Ramos (cell line): Measurements from ENCODE around the gene PLA1A.
"Not testable (repeated sequence)": the region's sequence is repeated elsewhere in the genome, so short reads cannot be mapped to it uniquely, and the experiment has no call there.

Experiments used
- in situ Hi-C: fragments of 300-500 bp; cut with MboI; formaldehyde crosslinking; loops from one replicate; pipeline ENCODE4 v1.14.3; 2022; ENCODE audit warnings: low sequenced_read_pairs; ENCODE audit not compliant: unreplicated experiment

The PLA1A gene, protein sequence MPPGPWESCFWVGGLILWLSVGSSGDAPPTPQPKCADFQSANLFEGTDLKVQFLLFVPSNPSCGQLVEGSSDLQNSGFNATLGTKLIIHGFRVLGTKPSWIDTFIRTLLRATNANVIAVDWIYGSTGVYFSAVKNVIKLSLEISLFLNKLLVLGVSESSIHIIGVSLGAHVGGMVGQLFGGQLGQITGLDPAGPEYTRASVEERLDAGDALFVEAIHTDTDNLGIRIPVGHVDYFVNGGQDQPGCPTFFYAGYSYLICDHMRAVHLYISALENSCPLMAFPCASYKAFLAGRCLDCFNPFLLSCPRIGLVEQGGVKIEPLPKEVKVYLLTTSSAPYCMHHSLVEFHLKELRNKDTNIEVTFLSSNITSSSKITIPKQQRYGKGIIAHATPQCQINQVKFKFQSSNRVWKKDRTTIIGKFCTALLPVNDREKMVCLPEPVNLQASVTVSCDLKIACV

GRCh38 chr3:119597548-119598288 lies at the start of gene PLA1A:
PLA1A (plus strand) TSS chr3:119597885; CDS start chr3:119597914, 29 bp downstream.
- in situ Hi-C loops = no loop called here

GRCh38 chr3:119548341-119548740 lies 49.3 kb upstream of the PLA1A start:
- in situ Hi-C loops = no loop called here

- in situ Hi-C loops = no loop called here
These were observed 47.3 kb upstream of the PLA1A start for GRCh38 chr3:119550192-119550910.

GRCh38 chr3:119551598-119551997 lies 46.1 kb upstream of the PLA1A start:
- in situ Hi-C loops = no loop called here

- in situ Hi-C loops = not testable (repeated sequence)
These were observed 44.8 kb upstream of the PLA1A start for GRCh38 chr3:119552928-119553327.

DNA sequence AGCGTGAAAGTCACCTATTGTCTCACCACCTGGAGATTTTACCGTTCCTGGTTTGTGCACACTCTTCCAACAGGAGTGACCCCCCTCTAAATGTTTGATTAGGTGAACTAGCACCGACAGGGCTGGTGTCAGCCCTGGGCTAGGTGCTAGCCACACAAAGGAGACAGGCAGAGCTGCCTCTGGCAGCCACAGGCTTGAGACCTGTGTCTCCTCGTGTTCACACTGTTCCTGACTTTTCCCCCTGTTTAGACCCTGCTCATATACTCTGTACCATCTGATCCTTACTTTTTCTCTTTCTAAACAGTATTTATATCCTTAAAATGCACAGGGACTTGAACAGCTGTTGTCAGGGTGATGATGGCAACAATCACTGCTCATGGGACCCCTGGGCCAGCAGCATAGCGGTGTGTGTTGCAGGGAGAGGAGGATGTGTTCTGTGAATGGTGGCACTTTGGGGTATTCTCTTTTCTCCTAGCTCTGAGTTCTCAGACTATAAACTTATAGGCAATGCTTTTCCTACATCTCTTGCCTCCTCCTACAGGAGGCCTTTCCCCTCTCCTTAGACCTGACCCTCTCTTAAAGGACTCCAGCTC lies 43.8 kb upstream of the PLA1A start:
- in situ Hi-C loops = no loop called here

DNA sequence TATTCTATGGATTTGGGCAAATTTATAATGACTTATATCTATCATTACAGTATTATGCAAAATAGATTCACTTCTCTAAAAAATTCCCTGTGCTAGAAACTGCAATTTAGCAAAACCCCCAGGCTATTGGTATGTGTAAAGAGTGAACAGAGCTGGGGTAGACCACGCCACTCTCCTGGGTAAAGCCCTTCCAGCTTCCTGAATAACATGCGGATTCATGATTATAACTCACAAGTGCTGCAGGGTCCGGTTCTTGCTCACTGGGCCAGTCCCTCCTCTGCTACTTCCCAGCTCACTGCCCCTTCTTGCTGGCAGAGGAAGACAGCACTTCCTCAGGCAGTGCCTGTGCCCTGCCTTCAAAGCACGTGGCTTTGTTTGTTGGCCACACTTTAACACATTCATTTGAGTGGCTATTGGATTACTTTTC lies 42.4 kb upstream of the PLA1A start:
- in situ Hi-C loops = no loop called here

GRCh38 chr3:119555929-119556328 lies 41.8 kb upstream of the PLA1A start:
- in situ Hi-C loops = no loop called here

- in situ Hi-C loops = no loop called here
These were observed 40.4 kb upstream of the PLA1A start for GRCh38 chr3:119557192-119557876.

DNA sequence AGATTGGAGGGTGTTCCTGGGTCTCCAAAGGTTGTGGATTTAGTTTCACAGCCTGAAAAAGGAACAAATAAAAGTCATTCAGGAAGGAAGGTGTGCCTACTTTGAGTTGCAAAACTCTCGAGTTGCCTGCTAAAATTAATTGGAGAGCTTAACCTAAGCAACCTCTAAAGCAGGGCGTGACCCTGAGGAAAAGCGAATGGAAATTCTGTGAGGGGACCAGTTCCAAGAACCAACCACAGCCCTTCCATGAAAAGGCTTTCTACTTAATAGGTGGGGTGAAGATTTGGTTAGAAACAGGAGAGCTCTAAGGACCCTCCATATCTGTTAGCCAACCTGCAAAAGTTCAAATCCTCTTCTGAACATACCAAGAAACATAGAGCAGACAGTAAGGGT lies 39.8 kb upstream of the PLA1A start:
- in situ Hi-C loops = no loop called here

DNA sequence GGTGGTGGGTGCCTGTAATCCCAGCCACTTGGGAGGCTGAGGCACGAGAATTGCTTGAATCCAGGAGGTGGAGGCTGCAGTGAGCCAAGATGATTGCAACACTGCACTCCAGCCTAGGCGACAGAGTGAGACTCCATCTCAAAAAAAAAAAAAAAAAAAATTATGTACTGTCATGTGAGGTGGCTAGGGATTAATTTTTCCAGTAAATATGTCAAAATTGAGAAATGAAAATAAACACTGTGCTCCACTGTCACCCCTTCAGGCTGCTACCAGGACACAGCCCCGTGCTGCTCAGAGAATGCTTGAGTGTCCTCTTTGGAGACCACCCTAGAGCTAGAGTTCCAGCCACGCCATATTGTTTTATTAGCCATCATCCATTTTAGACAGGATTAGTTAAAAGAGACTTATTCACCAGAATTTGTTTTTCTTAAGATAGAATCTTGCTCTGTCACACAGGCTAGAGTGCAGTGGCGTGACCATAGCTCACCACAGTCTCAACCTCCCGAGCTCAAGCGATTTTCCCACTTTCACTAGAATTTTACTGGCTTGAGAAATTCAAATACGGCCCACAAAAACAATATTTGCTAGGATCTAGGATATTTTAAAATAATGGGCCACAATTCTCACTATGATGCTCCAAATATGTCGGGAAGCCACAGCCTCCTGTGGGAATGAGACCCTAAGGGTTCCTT lies 38.9 kb upstream of the PLA1A start:
- in situ Hi-C loops = no loop called here

DNA sequence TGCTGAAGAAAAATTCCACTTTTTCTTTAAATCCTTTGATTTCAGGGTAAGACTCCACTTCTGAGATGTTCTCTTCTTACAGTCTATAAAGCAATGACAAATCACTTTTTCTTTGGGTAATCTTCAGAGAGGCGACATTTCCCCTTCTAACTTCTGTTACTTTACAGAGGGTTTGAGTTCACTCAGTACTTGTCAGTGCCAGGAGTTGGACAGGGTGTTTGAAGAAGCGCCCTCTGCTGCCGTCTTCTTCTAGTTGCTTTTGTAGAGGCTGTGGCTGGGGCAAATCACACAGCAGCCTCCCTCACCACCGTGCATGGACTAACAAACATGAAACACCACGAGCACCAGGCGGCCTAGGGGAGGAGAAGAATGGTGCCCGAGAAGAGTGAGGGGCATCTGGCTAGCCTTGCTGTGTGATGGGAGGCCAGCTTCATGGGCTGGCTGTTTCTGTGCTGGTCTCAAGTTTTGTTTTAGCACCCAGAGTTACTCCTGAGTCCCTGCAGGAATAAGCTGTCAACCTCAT lies 38.2 kb upstream of the PLA1A start, which contains the start of gene CD80:
Gene CD80 (minus strand): TSS at position 174 of the 523 bp plus-strand sequence. CDS start 1,886 bp downstream, outside the sequence.
- in situ Hi-C loops = no loop called here

- in situ Hi-C loops = no loop called here
These were observed 37.5 kb upstream of the PLA1A start for GRCh38 chr3:119560160-119560559.

- in situ Hi-C loops = no loop called here
These were observed 35.3 kb upstream of the PLA1A start for GRCh38 chr3:119562307-119562961.

- in situ Hi-C loops = not testable (repeated sequence)
These were observed 34.4 kb upstream of the PLA1A start for GRCh38 chr3:119563334-119563733.

- in situ Hi-C loops = no loop called here
These were observed 28.5 kb upstream of the PLA1A start for GRCh38 chr3:119569156-119569555.

- in situ Hi-C loops = no loop called here
These were observed 27.5 kb upstream of the PLA1A start for GRCh38 chr3:119570229-119570628.

DNA sequence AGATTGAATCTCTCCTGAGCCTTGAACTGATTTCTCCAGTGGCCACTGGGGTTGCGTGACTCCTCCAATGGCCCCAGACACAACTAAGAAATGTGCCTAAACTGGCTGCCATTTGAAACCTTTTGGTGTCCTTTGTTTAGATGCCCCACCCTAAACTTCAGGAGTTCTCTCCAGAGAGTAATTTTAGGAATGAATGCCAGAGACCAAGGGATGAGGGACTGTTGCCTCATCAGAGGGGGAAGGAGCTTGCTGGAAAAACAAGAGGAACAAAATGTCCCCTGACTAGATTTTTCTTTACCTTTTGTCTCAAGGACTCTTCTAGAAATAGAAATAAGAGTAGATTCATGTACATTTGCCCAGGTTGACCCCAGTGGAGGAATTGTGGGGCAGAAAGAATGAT lies 26.5 kb upstream of the PLA1A start:
- in situ Hi-C loops = no loop called here
